CD4-positive, alpha-beta T cell treated with Interleukin-4 for 1 hour (primary cell): Measurements from ENCODE around the gene MPP1.

Experiments used
- DNase-seq, 2 donors: peaks; one replicate each; pipeline ENCODE4 v3.0.0-alpha.2; 2020 to 2022

Gene MPP1

DNA sequence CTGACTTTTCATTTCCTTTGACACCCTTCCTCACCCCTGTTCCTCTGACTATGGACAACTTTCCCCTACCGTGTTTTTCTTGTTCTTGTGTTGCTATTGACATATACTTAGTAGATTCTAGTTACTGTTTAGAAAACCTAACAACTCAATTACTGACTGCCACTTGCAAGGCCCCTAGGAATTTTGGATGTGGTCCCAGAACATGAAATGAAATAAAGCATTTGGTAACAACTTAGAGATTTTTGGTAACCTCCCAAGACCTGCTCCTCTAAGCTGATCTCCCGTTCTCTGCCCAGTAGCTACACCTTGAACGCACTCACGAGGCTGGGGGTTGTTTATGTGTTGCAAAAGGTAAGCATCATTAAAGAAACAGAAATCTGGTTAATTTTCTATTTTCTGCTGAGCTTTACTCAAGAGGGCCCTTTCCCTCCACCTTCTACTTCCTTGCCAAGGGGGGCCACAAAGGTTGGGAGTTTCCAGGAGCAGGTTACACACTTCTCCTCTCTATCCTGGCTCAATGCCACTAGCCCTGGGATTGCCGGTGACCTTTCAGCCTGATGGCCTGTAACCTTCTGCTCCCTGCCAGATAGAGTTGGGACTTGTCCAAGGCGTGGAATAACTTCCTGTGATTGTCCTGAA is 74.9 kb downstream of the MPP1 start:
- no peak for DNase-seq

DNA sequence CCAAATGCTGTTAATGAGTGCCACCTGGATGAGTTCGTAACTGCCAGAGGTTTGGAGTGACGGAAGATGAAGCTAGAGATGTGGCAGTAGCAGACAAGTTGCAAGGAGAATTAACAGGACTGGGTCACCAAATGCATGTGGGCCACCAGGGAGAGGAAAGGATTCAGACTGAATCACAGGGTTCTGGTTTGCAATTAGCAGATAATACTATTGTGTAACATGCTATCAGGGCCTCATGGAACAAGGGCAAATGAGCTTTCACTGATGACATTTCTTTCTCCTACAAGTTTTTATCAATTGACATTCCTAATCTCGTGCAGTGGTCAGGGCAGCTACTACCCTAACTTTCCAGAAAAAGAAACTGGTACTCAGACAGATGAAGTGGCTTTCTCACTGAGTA is 75.8 kb downstream of the MPP1 start:
- DNase-seq: no peak
